Measurements from ENCODE around the gene WNT3.

The WNT3 gene

GRCh38 chr17:46771561-46772474 is 46.7 kb downstream of the WNT3 start (continued):
- TF ChIP-seq MYNN (tag by site-specific recombination; IDR thresholded peaks at IDR 0.05; ENCODE audit: borderline replicate concordance): 0 out of 2 replicates have a peak, but pooled peaks have one; percentile 25
- no peak for TF ChIP-seq ZNF785 (tag by site-specific recombination; IDR thresholded peaks at IDR 0.05)
- TF ChIP-seq ZNF48 (tag by site-specific recombination; IDR thresholded peaks at IDR 0.05): no peak
- TF ChIP-seq MEIS1 (CRISPR knock-in tag; IDR thresholded peaks at IDR 0.05; ENCODE audit: borderline replicate concordance): no peak
- TF ChIP-seq ZBTB8A (tag by site-specific recombination; IDR thresholded peaks at IDR 0.05): peak; percentile 88
- no peak for TF ChIP-seq ZNF473 (tag by site-specific recombination; IDR thresholded peaks at IDR 0.05)
- no peak for TF ChIP-seq ZSCAN5A (tag by site-specific recombination; IDR thresholded peaks at IDR 0.05)
- TF ChIP-seq PATZ1 (tag by site-specific recombination; IDR thresholded peaks at IDR 0.05): peak; percentile 73
- TF ChIP-seq ZNF2 (tag by site-specific recombination; IDR thresholded peaks at IDR 0.05): 0 out of 2 replicates have a peak, but pooled peaks have one; percentile 49
- TF ChIP-seq ZFP69B (tag by site-specific recombination; IDR thresholded peaks at IDR 0.05): peak; percentile 60; the same call in 1 of the 2 replicates
- no peak for TF ChIP-seq CTCF (tag by site-specific recombination; IDR thresholded peaks at IDR 0.05)
- no peak for TF ChIP-seq ELK4 (IDR thresholded peaks at IDR 0.05; ENCODE audit: borderline replicate concordance, low read depth, low read length)
- TF ChIP-seq ZNF837 (tag by site-specific recombination; IDR thresholded peaks at IDR 0.05): 0 out of 2 replicates have a peak, but pooled peaks have one; percentile 82
- peak; percentile 79 for TF ChIP-seq ZNF335 (tag by site-specific recombination; conservative IDR thresholded peaks at IDR 0.05)

GRCh38 chr17:46770818-46771560 is 47.5 kb downstream of the WNT3 start:
- Histone ChIP-seq H3K4me1 (ENCODE audit: control insufficient read depth, insufficient read depth, low read length) (0 out of 2 replicates have a peak, but pooled peaks cover 4% of the 10 kb centered on the region), H3K4me3 (ENCODE audit: low read depth, low read length) (peak overlapping the region; percentile 47), H3K27ac (ENCODE audit: extremely low read depth, low read depth, low read length) (peak overlapping the region; percentile 86), H3K36me3 (ENCODE audit: control insufficient read depth in 2 of 2, insufficient read depth in 1 of 2, low read length in 2 of 2) (peaks cover 0 to 12% of the 10 kb centered on the region in 2 experiments; a peak in 2 of 3 replicates), H3K9me3 (ENCODE audit: control insufficient read depth, insufficient read depth, low read depth, low read length) (no peaks in the 10 kb centered on the region)
- POLR2A ChIA-PET: no interaction called here
- CTCF ChIA-PET: no interaction called here
- TF ChIP-seq IKZF3 (tag by site-specific recombination; IDR thresholded peaks at IDR 0.05) (peak; percentile 18; the same call in 1 of the 2 replicates), ZXDB (tag by site-specific recombination; IDR thresholded peaks at IDR 0.05) (0 out of 2 replicates have a peak, but pooled peaks have one; percentile 49), EGR2 (tag by site-specific recombination; IDR thresholded peaks at IDR 0.05; ENCODE audit: low read depth) (peak; percentile 58), ZBTB17 (tag by site-specific recombination; IDR thresholded peaks at IDR 0.05) (peak; percentile 83), KLF9 (tag by site-specific recombination; IDR thresholded peaks at IDR 0.05; ENCODE audit: low read depth) (peak; percentile 46), KLF17 (tag by site-specific recombination; IDR thresholded peaks at IDR 0.05) (0 out of 2 replicates have a peak, but pooled peaks have one; percentile 10), SP2 (tag by site-specific recombination; IDR thresholded peaks at IDR 0.05) (peak; percentile 57), ZIC2 (tag by site-specific recombination; IDR thresholded peaks at IDR 0.05) (peak; percentile 62), ZNF830 (tag by site-specific recombination; IDR thresholded peaks at IDR 0.05; ENCODE audit: low read depth) (no peak), ZNF610 (tag by site-specific recombination; IDR thresholded peaks at IDR 0.05; ENCODE audit: borderline replicate concordance) (0 out of 2 replicates have a peak, but pooled peaks have one; percentile 11), ZNF561 (tag by site-specific recombination; IDR thresholded peaks at IDR 0.05; ENCODE audit: borderline replicate concordance) (peak; percentile 87; the same call in 1 of the 2 replicates), ZNF792 (tag by site-specific recombination; IDR thresholded peaks at IDR 0.05) (no peak)
